Aorta (tissue), 5 donors: Measurements from ENCODE around the gene MBOAT1. TPM values are rescaled to one million over a fixed set of nuclear protein-coding genes. Genes with fewer than 3 reads are reported as not detected.

ENCODE experiments used
- ATAC-seq: fragments of 200-7000 bp; cut with Tn5 transposase; one replicate; pipeline ENCODE4 v1.9.1; 2022; ENCODE audit warnings: moderate library complexity; ENCODE audit not compliant: low FRiP score
- DNase-seq, 2 donors: peaks; one replicate each; pipeline ENCODE4 v3.0.0-alpha.2; 2020
- H3K27ac ChIP-seq, 2 donors: one replicate each; pipeline ENCODE4 v1.5.1; 2013; ENCODE audit warnings: low read length in 2 of 2, mild to moderate bottlenecking in 2 of 2, moderate library complexity in 2 of 2, control low read depth in 1 of 2, inconsistent platforms in 1 of 2, low read depth in 1 of 2
- H3K27me3 ChIP-seq, 2 donors: one replicate each; pipeline ENCODE4 v1.6.1; 2013; ENCODE audit warnings: control low read depth in 1 of 2, low read length in 1 of 2, mild to moderate bottlenecking in 1 of 2, moderate library complexity in 1 of 2; ENCODE audit not compliant: insufficient read depth in 2 of 2, control insufficient read depth in 1 of 2
- H3K36me3 ChIP-seq, 2 donors: one replicate each; pipeline ENCODE4 v1.6.1; 2013; ENCODE audit warnings: control low read depth in 1 of 2, low read length in 1 of 2, mild to moderate bottlenecking in 1 of 2; ENCODE audit not compliant: insufficient read depth in 2 of 2, control insufficient read depth in 1 of 2
- H3K4me1 ChIP-seq, 2 donors: one replicate each; pipeline ENCODE4 v1.6.1; 2013; ENCODE audit warnings: low read length in 2 of 2, control low read depth in 1 of 2, mild to moderate bottlenecking in 1 of 2, moderate library complexity in 1 of 2; ENCODE audit not compliant: insufficient read depth in 2 of 2, control insufficient read depth in 1 of 2
- H3K4me3 ChIP-seq, 2 donors: one replicate each; pipeline ENCODE4 v1.5.1; 2013; ENCODE audit warnings: low read length in 2 of 2, control low read depth in 1 of 2, mild to moderate bottlenecking in 1 of 2
- H3K9me3 ChIP-seq: one replicate; pipeline ENCODE4 v1.6.1; 2013; ENCODE audit warnings: mild to moderate bottlenecking, low read length; ENCODE audit not compliant: control insufficient read depth
- WGBS, 2 donors: extraction: QIAGEN DNeasy Blood & Tissue Kit; methylation state at CpG; one replicate each; pipeline ENCODE4 v1.1.7; 2013; 5-methylcytosine and 5-hydroxymethylcytosine counted together
- intact Hi-C, 2 donors: fragments of 100-400 bp; cut with DNase I; formaldehyde crosslinking; loops; one replicate each; pipeline versions ENCODE4 v1.14.2 to v1.15.0; 2022
- long read RNA-seq, 2 donors: library from polyadenylated mRNA; unstranded; transcript quantifications; one replicate each; pipeline ENCODE4 v2.0.0, GENCODE V29; 2020 to 2021
- polyA plus RNA-seq, 2 donors: library from polyadenylated mRNA; stranded (reverse); fragments of 200-250 nt; gene quantifications; one replicate each; pipeline ENCODE4 v1.2.3, GENCODE V29; 2013
- total RNA-seq, 2 donors: library from RNA; stranded (reverse); fragmentation: NEBNext Ultra II Directional; extraction: Animal tissue kit (Norgen Biotek cat#: 25700); gene quantifications; one replicate each; pipeline ENCODE4 v1.2.1, GENCODE V29; 2021
- donor health status: healthy with polysubstance abuse.
- donor health status: Bipolar disorder and iron deficiency.
- donor health status: DM: no; HTN: no; CAD: no.
- donor health status: DM: no; HTN: no; CAD: no.
- donor health status: DM: yes; HTN: yes; CAD: no.

MBOAT1 gene, protein sequence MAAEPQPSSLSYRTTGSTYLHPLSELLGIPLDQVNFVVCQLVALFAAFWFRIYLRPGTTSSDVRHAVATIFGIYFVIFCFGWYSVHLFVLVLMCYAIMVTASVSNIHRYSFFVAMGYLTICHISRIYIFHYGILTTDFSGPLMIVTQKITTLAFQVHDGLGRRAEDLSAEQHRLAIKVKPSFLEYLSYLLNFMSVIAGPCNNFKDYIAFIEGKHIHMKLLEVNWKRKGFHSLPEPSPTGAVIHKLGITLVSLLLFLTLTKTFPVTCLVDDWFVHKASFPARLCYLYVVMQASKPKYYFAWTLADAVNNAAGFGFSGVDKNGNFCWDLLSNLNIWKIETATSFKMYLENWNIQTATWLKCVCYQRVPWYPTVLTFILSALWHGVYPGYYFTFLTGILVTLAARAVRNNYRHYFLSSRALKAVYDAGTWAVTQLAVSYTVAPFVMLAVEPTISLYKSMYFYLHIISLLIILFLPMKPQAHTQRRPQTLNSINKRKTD
- total RNA-seq (10 to 100 TPM in 1 of 2 donors, 1 to 10 TPM in 1; 7.4 to 13.8 TPM), polyA plus RNA-seq (1 to 10 TPM; 2.5 to 3.5 TPM)
- long read RNA-seq, donor 1, partial matches to known transcripts: 0 of 2 reads
- long read RNA-seq, donor 1, other reads (novel, unspliced or antisense): 2 of 2 reads
- long read RNA-seq, donor 2, partial matches to known transcripts: 1 of 4 reads
- long read RNA-seq, donor 2, other reads (novel, unspliced or antisense): 3 of 4 reads

DNA sequence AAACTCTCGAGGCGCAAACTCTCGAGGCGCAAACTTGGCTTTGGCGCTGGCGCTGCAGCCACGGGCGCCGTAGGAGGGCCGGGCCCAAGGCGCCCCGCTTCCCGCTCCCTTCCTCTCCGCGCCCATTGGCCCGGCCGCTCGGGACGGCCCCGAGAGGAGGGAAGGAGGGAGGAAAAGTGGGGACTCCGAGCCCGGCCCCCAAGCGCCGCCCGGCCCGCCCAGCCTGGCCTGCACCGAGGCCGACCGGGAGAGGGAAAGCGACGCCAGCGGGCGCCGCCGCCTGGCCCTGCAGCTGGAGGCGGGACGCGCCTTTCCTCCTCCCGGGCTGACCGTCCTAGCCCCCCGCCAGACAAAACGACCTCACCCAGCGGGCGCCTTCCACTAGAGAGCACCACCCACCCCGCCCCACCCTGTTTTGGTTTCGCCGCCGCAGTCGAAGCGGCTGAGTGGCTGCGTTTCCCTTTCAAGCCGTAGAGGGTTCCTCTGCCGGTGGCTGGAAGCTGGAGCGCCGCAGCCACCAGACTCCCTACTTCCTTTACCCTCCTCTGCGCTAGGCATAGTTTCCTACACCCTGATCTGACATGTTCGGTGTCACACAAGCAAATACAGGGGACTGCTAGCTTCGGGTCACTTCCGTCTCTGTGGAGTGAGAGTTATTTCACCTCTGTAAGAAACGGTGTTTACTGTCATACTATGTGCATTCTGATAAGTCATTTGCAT is at the start of gene MBOAT1:
Gene MBOAT1, minus strand, starts transcription at position 78 of the 720 bp plus-strand sequence. CDS start 235 bp downstream, outside the sequence.
- Histone ChIP-seq H3K27me3 (no peaks in the 10 kb centered on the region), H3K27ac (peak within 1 kb of the TSS; percentile 16 to 73), H3K4me3 (peak within 1 kb of the TSS; percentile 40 to 94), H3K4me1 (no peaks in the 10 kb centered on the region), H3K9me3 (no peaks in the 10 kb centered on the region), H3K36me3 (no peaks in the 10 kb centered on the region)
- intact Hi-C loops: no loop called here
- ATAC-seq (peak; percentile 98), DNase-seq (peak; percentile 95 to 96)
- WGBS, 2 donors: 0% methylated on average over 45 to 60 of the region's 60 CpGs

DNA sequence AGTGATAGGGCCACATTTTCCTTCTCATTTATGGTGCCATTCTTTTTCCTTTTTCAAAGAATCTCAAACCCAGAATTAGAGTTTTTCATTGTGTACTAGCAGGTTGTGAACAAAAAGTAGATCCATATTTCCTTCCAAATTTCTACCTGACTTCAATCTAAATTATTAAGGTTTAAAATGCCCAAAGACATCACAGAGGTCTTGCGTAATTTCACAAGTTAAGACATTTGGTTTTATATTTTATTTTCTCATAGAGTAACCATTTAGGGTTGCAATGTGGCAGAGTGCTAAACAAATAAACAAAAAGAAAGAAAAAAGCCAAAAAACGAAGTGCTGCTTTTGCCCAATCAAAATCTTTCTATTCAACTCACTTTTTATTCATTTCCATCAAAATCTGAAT is 49.4 kb upstream of the MBOAT1 start:
- Histone ChIP-seq H3K36me3 (no peaks in the 10 kb centered on the region), H3K9me3 (no peaks in the 10 kb centered on the region), H3K27ac (no peak overlapping the region), H3K4me1 (no peaks in the 10 kb centered on the region), H3K4me3 (no peak overlapping the region), H3K27me3 (no peaks in the 10 kb centered on the region)
- no peak for ATAC-seq
- no peak for DNase-seq
- 70 to 78% methylated on average over 2 of the region's 2 CpGs for WGBS, 2 donors
- intact Hi-C loops: no loop called here

DNA sequence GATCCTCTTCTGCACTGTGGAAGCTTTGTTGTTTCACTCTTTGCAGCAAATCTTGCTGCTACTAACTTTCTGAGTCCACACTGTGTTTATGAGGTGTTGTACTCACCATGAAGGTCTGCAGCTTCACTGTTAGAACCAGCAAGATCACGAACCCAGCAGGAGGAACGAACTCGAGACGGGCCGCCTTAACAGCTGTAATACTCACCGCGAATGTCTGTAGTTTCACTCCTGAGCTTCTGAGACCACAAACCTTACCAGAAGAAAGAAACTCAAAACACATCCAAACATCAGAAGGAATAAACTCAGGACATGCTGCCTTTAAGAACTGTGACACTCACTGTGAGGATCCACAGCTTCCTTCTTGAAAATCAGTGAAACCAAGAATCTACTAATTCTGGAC is 48.1 kb upstream of the MBOAT1 start:
- no peak overlapping the region for H3K4me3 ChIP-seq
- no peaks in the 10 kb centered on the region for H3K4me1 ChIP-seq
- no peak for ATAC-seq
- intact Hi-C loops: no loop called here
- H3K9me3 ChIP-seq: no peaks in the 10 kb centered on the region
- H3K27me3 ChIP-seq: no peaks in the 10 kb centered on the region
- 93 to 95% methylated on average over 7 of the region's 7 CpGs for WGBS, 2 donors
- DNase-seq: no peak
- H3K27ac ChIP-seq: no peak overlapping the region
- no peaks in the 10 kb centered on the region for H3K36me3 ChIP-seq

DNA sequence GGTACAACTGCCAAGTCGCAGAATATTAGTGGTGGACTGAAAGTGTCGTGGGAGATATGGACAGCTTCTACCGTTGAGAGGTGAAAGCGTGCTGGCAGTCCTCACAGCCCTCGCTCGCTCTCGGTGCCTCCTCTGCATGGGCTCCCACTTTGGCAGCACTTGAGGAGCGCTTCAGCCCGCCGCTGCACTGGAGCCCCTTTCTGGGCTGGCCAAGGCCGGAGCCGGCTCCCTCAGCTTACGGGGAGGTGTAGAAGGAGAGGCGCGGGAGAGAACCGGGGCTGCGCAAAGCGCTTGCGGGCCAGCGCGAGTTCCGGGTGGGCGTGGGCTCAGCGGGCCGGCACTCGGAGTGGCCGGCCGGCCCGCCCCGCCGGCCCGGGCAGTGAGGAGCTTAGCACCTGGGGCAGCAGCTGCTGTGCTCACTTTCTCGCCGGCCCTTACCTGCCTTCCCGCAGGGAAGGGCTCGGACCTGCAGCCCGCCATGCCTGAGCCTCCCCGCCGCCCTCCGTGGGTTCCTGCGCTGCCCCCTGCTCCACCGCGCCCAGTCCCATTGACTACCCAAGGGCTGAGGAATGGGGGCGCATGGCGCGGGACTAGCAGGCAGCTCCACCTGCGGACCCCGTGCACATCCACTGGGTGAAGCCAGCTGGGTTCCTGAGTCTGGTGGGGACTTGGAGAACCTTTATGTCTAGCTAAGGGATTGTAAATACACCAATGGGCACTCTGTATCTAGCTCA is 47.2 kb upstream of the MBOAT1 start:
- Histone ChIP-seq H3K27ac (no peak overlapping the region), H3K4me1 (no peaks in the 10 kb centered on the region), H3K36me3 (no peaks in the 10 kb centered on the region), H3K27me3 (no peaks in the 10 kb centered on the region), H3K4me3 (no peak overlapping the region), H3K9me3 (no peaks in the 10 kb centered on the region)
- ATAC-seq (no peak), DNase-seq (no peak)
- WGBS, 2 donors: 96% methylated on average over 33 to 48 of the region's 48 CpGs
- intact Hi-C loops: no loop called here

DNA sequence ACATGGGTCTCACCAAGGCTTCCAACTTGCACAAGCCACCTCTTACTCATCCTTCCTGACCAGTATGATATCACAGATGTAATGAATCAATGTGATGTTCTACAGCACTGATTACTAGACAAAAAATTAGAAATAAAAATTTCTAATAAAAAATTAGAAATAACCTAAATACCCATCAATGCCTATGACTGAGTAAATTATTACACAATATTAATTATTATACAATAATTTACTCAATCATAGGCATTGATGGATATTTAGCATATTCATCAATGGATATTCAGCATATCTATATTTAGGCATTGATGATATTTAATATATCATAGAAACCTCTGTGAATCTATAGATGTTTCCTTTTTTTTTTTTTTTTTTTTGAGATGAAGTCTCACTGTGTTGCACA is 43.2 kb upstream of the MBOAT1 start:
- intact Hi-C loops: no loop called here
- Histone ChIP-seq H3K4me3 (no peak overlapping the region), H3K27ac (no peak overlapping the region), H3K36me3 (no peaks in the 10 kb centered on the region), H3K4me1 (no peaks in the 10 kb centered on the region), H3K9me3 (no peaks in the 10 kb centered on the region), H3K27me3 (no peaks in the 10 kb centered on the region)
- no peak for ATAC-seq
- no peak for DNase-seq

DNA sequence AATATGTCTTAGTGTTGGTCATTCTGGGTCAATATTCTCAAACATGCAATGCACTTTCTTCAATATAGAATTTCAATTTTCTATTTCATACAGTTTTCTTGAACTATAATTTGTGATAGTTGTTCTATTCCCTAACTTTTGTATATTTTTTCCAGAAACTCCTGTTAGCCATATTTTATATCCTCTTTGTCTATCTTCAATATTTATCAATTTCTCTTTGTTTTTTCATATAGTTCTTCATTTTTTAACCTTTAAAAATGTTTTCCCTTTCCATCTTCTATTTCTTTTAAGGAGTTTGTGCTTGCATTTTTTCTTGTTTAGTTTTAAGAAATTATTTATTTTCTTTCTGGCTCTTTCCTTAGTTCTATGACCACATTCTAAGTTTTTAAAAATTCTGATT is 42.0 kb upstream of the MBOAT1 start:
- Histone ChIP-seq H3K4me1 (no peaks in the 10 kb centered on the region), H3K4me3 (no peak overlapping the region), H3K36me3 (no peaks in the 10 kb centered on the region), H3K27me3 (no peaks in the 10 kb centered on the region), H3K27ac (no peak overlapping the region), H3K9me3 (no peaks in the 10 kb centered on the region)
- no peak for ATAC-seq
- intact Hi-C loops: no loop called here
- DNase-seq: no peak

DNA sequence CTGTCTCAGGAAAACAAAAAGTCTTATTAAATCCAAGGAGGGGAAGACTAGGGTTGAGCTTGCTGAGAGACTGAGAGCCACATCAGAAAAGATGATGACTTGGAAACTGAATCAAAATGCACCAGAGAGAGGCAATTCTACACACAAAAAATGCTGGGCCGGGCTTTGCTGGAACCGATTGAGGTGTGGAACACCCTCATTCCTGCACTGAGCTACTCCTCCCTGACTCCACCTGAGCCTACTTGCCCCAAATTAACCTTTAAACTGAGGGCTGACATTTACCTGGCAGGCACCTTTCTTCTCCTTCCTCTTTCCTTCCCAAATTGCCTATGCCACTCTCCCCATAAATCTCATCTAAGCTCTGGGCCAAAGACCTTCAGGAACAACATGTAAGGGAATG is 40.8 kb upstream of the MBOAT1 start:
- ATAC-seq (no peak), DNase-seq (no peak)
- 66 to 75% methylated on average over 2 of the region's 2 CpGs for WGBS, 2 donors

DNA sequence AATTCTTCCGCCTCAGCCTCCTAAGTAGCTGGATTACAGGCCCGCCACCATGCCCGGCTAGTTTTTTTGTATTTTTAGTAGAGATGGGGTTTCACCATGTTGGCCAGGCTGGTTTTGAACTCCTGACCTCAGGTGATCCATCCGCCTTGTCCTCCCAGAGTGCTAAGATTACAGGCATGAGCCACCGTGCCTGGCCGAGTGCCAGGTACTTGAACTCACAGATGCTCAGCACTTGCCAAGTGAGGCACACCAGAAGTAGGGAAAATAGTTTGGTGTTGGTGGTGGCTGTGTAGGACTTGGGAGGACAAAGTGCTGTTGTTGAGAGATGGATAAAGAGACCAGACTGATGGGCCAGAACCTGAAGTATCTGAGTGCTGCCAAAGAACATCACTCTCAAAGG is 40.0 kb upstream of the MBOAT1 start:
- WGBS, 2 donors: 76 to 79% methylated on average over 6 of the region's 6 CpGs
- no peaks in the 10 kb centered on the region for H3K27me3 ChIP-seq
- no peaks in the 10 kb centered on the region for H3K4me1 ChIP-seq
- no peaks in the 10 kb centered on the region for H3K9me3 ChIP-seq
- ATAC-seq (no peak), DNase-seq (no peak)
- no peaks in the 10 kb centered on the region for H3K36me3 ChIP-seq
- intact Hi-C loops: no loop called here
- H3K27ac ChIP-seq: no peak overlapping the region
- H3K4me3 ChIP-seq: no peak overlapping the region

More for the DNA sequence above, 40.8 kb upstream of the MBOAT1 start:
- H3K9me3 ChIP-seq: no peaks in the 10 kb centered on the region
- no peaks in the 10 kb centered on the region for H3K4me1 ChIP-seq
- no peaks in the 10 kb centered on the region for H3K27me3 ChIP-seq
- no peak overlapping the region for H3K4me3 ChIP-seq
- intact Hi-C loops: no loop called here
- no peaks in the 10 kb centered on the region for H3K36me3 ChIP-seq
- no peak overlapping the region for H3K27ac ChIP-seq
